ENCODE measurements around the gene ASTN2.

The ASTN2 gene

GRCh38 chr9:117088140-117088539 is 326.7 kb downstream of the ASTN2 start:
- no peak for TF ChIP-seq CTCF (IDR thresholded peaks at IDR 0.05; ENCODE audit: extremely low read depth, insufficient read depth, missing control alignments)
- DNase-seq (ENCODE audit: low spot score) = no peak
- in situ Hi-C loops (cut with MboI; ENCODE audit: low pct_unique_long_range_greater_than_20kb, low sequenced_read_pairs, unreplicated experiment) = no loop called here

- TF ChIP-seq CTCF (IDR thresholded peaks at IDR 0.05; ENCODE audit: extremely low read depth, insufficient read depth, missing control alignments) = no peak
- in situ Hi-C loops (cut with MboI; ENCODE audit: low pct_unique_long_range_greater_than_20kb, low sequenced_read_pairs, unreplicated experiment) = no loop called here
- DNase-seq (ENCODE audit: low spot score) = no peak
These were observed 330.6 kb downstream of the ASTN2 start for GRCh38 chr9:117084221-117084620.

- DNase-seq (ENCODE audit: low spot score) = no peak
- in situ Hi-C loops (cut with MboI; ENCODE audit: low pct_unique_long_range_greater_than_20kb, low sequenced_read_pairs, unreplicated experiment) = no loop called here
- no peak for TF ChIP-seq CTCF (IDR thresholded peaks at IDR 0.05; ENCODE audit: extremely low read depth, insufficient read depth, missing control alignments)
These were observed 331.3 kb downstream of the ASTN2 start for GRCh38 chr9:117083559-117083958.

- in situ Hi-C loops (cut with MboI; ENCODE audit: low pct_unique_long_range_greater_than_20kb, low sequenced_read_pairs, unreplicated experiment) = no loop called here
- no peak for DNase-seq (ENCODE audit: low spot score)
- TF ChIP-seq CTCF (IDR thresholded peaks at IDR 0.05; ENCODE audit: extremely low read depth, insufficient read depth, missing control alignments) = no peak
These were observed 333.1 kb downstream of the ASTN2 start for GRCh38 chr9:117081641-117082317.

GRCh38 chr9:117080765-117081390 is 334.0 kb downstream of the ASTN2 start:
- in situ Hi-C loops (cut with MboI; ENCODE audit: low pct_unique_long_range_greater_than_20kb, low sequenced_read_pairs, unreplicated experiment) = no loop called here
- no peak for DNase-seq (ENCODE audit: low spot score)
- no peak for TF ChIP-seq CTCF (IDR thresholded peaks at IDR 0.05; ENCODE audit: extremely low read depth, insufficient read depth, missing control alignments)

- TF ChIP-seq CTCF (IDR thresholded peaks at IDR 0.05; ENCODE audit: extremely low read depth, insufficient read depth, missing control alignments) = no peak
- no peak for DNase-seq (ENCODE audit: low spot score)
- in situ Hi-C loops (cut with MboI; ENCODE audit: low pct_unique_long_range_greater_than_20kb, low sequenced_read_pairs, unreplicated experiment) = no loop called here
These were observed 338.1 kb downstream of the ASTN2 start for GRCh38 chr9:117076571-117077290.

Measured in GM13977 (cell line).